Stimulated activated naive CD8-positive, alpha-beta T cell treated with anti-CD3 and anti-CD28 coated beads, Interleukin-15, amount 100 ng/mL, for 72 hours (primary cell): ENCODE measurements around the gene HOXA13.

ENCODE experiments used
- ATAC-seq: fragments of 150-1000 bp; cut with Tn5 transposase; 2 replicates; pipeline ENCODE4 v1.10.0; 2021; ENCODE audit warnings: mild to moderate bottlenecking, moderate library complexity
- DNase-seq, 2 donors: peaks; one replicate each; pipeline ENCODE4 v3.0.0; 2021 to 2022
- H3K27ac Mint-ChIP-seq, 2 donors: one replicate each; pipeline ENCODE4 v1.8.0; 2022; ENCODE audit warnings: mild to moderate bottlenecking in 2 of 2, mixed read lengths in 2 of 2, moderate library complexity in 2 of 2
- H3K27me3 Mint-ChIP-seq: one replicate; pipeline ENCODE4 v1.8.0; 2022; ENCODE audit warnings: mixed read lengths
- H3K4me1 Mint-ChIP-seq: one replicate; pipeline ENCODE4 v1.8.0; 2022; ENCODE audit warnings: mild to moderate bottlenecking, mixed read lengths
- H3K4me3 Mint-ChIP-seq, 2 donors: one replicate each; pipeline ENCODE4 v1.8.0; 2022; ENCODE audit warnings: mild to moderate bottlenecking in 2 of 2, mixed read lengths in 2 of 2, moderate library complexity in 1 of 2
- H3K9me3 Mint-ChIP-seq, 2 donors: one replicate each; pipeline ENCODE4 v1.8.0; 2022; ENCODE audit warnings: mixed read lengths in 2 of 2

HOXA13 gene

GRCh38 chr7:27174874-27175625 lies 24.8 kb downstream of the HOXA13 start:
- peaks cover 35% of the 10 kb centered on the region for H3K4me1 Mint-ChIP-seq
- peaks cover 95% of the 10 kb centered on the region for H3K27me3 Mint-ChIP-seq
- DNase-seq (no peak), ATAC-seq (no peak)
- peak overlapping the region in 1 of 2 donors; percentile 40 for H3K4me3 Mint-ChIP-seq
- no peaks in the 10 kb centered on the region for H3K9me3 Mint-ChIP-seq
- no peak overlapping the region for H3K27ac Mint-ChIP-seq

GRCh38 chr7:27173956-27174873 lies 25.7 kb downstream of the HOXA13 start, which contains the start of gene HOXA10:
TSS of gene HOXA10 (minus strand) at chr7:27174320. CDS start at chr7:27174306, 14 bp downstream.
- H3K27me3 Mint-ChIP-seq = peaks cover 95% of the 10 kb centered on the region
- H3K4me3 Mint-ChIP-seq = peak within 1 kb of the TSS; percentile 62 to 76
- DNase-seq = no peak
- no peaks in the 10 kb centered on the region for H3K9me3 Mint-ChIP-seq
- H3K4me1 Mint-ChIP-seq = peaks cover 34% of the 10 kb centered on the region
- H3K27ac Mint-ChIP-seq = peak within 1 kb of the TSS in 1 of 2 donors; percentile 80
- no peak for ATAC-seq

- Mint-ChIP-seq H3K4me3 (peak overlapping the region; percentile 62 to 76), H3K27me3 (peaks cover 95% of the 10 kb centered on the region), H3K4me1 (peaks cover 41% of the 10 kb centered on the region), H3K27ac (no peak overlapping the region), H3K9me3 (no peaks in the 10 kb centered on the region)
- DNase-seq (peak in 1 of 2 donors; percentile 20), ATAC-seq (peak; percentile 77)
Measured at GRCh38 chr7:27173511-27173955, 26.4 kb downstream of the HOXA13 start.

GRCh38 chr7:27172823-27173510 lies 26.9 kb downstream of the HOXA13 start:
- Mint-ChIP-seq H3K4me1 (peaks cover 44% of the 10 kb centered on the region), H3K4me3 (peak overlapping the region; percentile 62 to 76), H3K27ac (no peak overlapping the region), H3K9me3 (no peaks in the 10 kb centered on the region), H3K27me3 (peaks cover 95% of the 10 kb centered on the region)
- no peak for DNase-seq
- peak; percentile 39 for ATAC-seq

GRCh38 chr7:27172315-27172774 lies 27.5 kb downstream of the HOXA13 start:
- Mint-ChIP-seq H3K4me1 (peaks cover 47% of the 10 kb centered on the region), H3K4me3 (peak overlapping the region; percentile 61 to 74), H3K27ac (peak overlapping the region in 1 of 2 donors; percentile 87), H3K27me3 (peaks cover 95% of the 10 kb centered on the region), H3K9me3 (no peaks in the 10 kb centered on the region)
- ATAC-seq (no peak), DNase-seq (peak in 1 of 2 donors; percentile 12)

- ATAC-seq (no peak), DNase-seq (peak in 1 of 2 donors; percentile 13)
- Mint-ChIP-seq H3K27me3 (peaks cover 95% of the 10 kb centered on the region), H3K9me3 (no peaks in the 10 kb centered on the region), H3K27ac (no peak overlapping the region), H3K4me3 (peak overlapping the region; percentile 61 to 74), H3K4me1 (peaks cover 53% of the 10 kb centered on the region)
Measured at GRCh38 chr7:27171637-27172314, 28.1 kb downstream of the HOXA13 start.

GRCh38 chr7:27171325-27171636 lies 28.6 kb downstream of the HOXA13 start:
- peak overlapping the region; percentile 15 to 74 for H3K4me3 Mint-ChIP-seq
- H3K9me3 Mint-ChIP-seq = no peaks in the 10 kb centered on the region
- ATAC-seq (no peak), DNase-seq (peak in 1 of 2 donors; percentile 8)
- peaks cover 95% of the 10 kb centered on the region for H3K27me3 Mint-ChIP-seq
- no peak overlapping the region for H3K27ac Mint-ChIP-seq
- peaks cover 58% of the 10 kb centered on the region for H3K4me1 Mint-ChIP-seq

- peak overlapping the region in 1 of 2 donors; percentile 19 for H3K4me3 Mint-ChIP-seq
- peaks cover 95% of the 10 kb centered on the region for H3K27me3 Mint-ChIP-seq
- ATAC-seq (no peak), DNase-seq (no peak)
- H3K4me1 Mint-ChIP-seq = peaks cover 64% of the 10 kb centered on the region
- no peaks in the 10 kb centered on the region for H3K9me3 Mint-ChIP-seq
- no peak overlapping the region for H3K27ac Mint-ChIP-seq
Measured at GRCh38 chr7:27170426-27171324, 29.2 kb downstream of the HOXA13 start.

- DNase-seq = no peak
- H3K27ac Mint-ChIP-seq = peak overlapping the region in 1 of 2 donors; percentile 86
- H3K9me3 Mint-ChIP-seq = no peaks in the 10 kb centered on the region
- peaks cover 95% of the 10 kb centered on the region for H3K27me3 Mint-ChIP-seq
- H3K4me1 Mint-ChIP-seq = peaks cover 64% of the 10 kb centered on the region
- ATAC-seq = no peak
- peak overlapping the region; percentile 52 to 67 for H3K4me3 Mint-ChIP-seq
Measured at GRCh38 chr7:27169658-27170425, 30.0 kb downstream of the HOXA13 start.

- Mint-ChIP-seq H3K27me3 (peaks cover 100% of the 10 kb centered on the region), H3K9me3 (no peaks in the 10 kb centered on the region), H3K4me1 (peaks cover 73% of the 10 kb centered on the region), H3K27ac (peak overlapping the region in 1 of 2 donors; percentile 54), H3K4me3 (peak overlapping the region; percentile 0 to 6)
- ATAC-seq = peak; percentile 50
- DNase-seq = peak in 1 of 2 donors; percentile 54
Measured at GRCh38 chr7:27168265-27168947, 31.5 kb downstream of the HOXA13 start.

- no peaks in the 10 kb centered on the region for H3K9me3 Mint-ChIP-seq
- H3K4me3 Mint-ChIP-seq = no peak overlapping the region
- H3K27ac Mint-ChIP-seq = no peak overlapping the region
- peaks cover 100% of the 10 kb centered on the region for H3K27me3 Mint-ChIP-seq
- H3K4me1 Mint-ChIP-seq = peaks cover 68% of the 10 kb centered on the region
- DNase-seq (no peak), ATAC-seq (no peak)
Measured at GRCh38 chr7:27167916-27168264, 32.0 kb downstream of the HOXA13 start.

- ATAC-seq (no peak), DNase-seq (no peak)
- peaks cover 59% of the 10 kb centered on the region for H3K4me1 Mint-ChIP-seq
- H3K27me3 Mint-ChIP-seq = peaks cover 100% of the 10 kb centered on the region
- peak overlapping the region; percentile 56 to 62 for H3K4me3 Mint-ChIP-seq
- H3K27ac Mint-ChIP-seq = peak overlapping the region in 1 of 2 donors; percentile 89
- H3K9me3 Mint-ChIP-seq = no peaks in the 10 kb centered on the region
Measured at GRCh38 chr7:27166531-27167505, 33.1 kb downstream of the HOXA13 start.
